ENCODE results near the gene ATP6V1A. TPM values are rescaled to one million over a fixed set of nuclear protein-coding genes. Genes with fewer than 3 reads are reported as not detected.

Gene ATP6V1A
- 17.1 to 21.4 TPM (median 18.5 TPM) in 5 replicates for total RNA-seq (2022; extraction: Qiagen RNA extraction)

DNA sequence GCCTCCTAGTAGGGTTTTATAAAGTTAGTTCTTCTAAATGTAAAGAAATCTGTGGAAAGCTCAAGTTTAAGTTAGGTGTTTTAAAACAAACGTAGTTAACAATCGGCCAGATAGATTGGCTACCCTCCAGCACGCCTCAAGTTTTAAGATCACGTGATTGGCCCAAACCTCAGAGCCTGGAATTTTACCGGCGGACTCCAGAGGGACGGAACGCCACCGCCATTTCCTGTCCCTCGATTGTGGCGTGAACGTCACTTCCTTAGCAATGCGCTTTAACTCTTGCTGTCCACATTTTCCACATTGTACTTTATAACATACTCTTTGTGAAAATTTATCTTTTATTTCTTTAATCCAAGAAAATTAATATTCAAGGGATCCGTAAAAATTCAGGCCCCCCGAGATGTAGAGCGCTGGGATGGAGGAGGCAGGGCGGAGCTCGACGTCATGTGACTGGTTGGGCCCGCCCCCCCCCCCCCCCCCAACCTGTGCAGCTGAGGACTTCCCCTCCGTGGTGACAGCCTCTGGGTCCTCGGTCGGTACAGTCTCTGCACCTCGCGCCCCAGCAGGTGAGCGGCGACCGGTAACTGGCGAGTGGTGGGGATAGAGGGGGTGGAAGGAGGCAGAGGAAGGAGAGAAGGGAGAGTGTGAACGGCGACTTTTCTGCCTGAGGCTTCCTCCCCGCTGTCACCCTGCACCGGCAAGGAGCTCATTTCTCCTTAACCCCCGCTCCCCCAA lies at the start of gene ATP6V1A:
Gene ATP6V1A, plus strand, starts transcription at position 488 of the 735 bp plus-strand sequence. CDS start 31,719 bp downstream, outside the sequence.

DNA sequence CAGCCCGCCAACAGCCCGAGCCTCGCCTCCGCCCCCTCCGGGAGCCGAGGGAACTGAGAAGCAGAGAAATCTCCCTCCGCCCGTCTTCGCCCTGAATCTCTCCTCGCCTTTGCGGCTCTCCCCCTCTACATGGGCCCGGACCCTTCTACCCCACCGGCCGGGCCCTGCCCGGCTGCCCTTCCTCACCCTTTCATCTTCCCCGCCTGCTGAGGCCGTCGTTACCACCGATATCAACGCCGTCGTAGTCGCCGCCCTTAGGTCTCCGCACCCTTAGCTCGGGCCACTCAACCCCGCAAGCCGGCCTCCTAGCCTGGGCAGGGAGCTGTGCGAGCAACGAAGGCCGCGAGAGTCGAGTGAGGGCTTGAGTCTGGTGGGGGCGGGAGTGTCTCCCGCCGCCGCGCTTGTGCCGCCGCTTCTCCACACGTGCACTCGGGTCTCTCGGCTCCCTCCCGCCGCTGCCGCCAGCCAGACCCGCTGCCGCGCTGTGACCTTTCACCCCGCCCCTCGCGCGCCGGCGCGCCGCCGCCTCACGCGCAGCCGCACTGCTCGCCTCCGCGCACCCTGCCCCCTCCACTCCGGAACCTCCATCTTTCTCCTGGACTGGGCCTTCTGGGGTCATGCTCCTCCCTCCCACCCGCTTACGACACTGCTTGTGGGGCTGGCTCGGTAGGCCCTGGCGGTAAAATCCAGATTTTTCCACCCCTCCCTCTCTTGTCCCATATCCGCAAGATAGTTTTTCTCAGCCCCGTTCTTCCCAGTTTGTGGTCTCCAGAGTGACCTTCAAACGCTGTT lies 883 bp upstream of the ATP6V1A start, which contains the start of gene NAA50:
Gene NAA50, minus strand, starts transcription at position 494 of the 792 bp plus-strand sequence. Its CDS starts 300 bp downstream, at position 194.

GRCh38 chr3:113838631-113839209 lies 91.9 kb downstream of the ATP6V1A start, which contains the start of gene GRAMD1C:
Gene GRAMD1C (plus strand): TSS chr3:113838788. CDS start chr3:113838910, 122 bp downstream.

Other genes with a start within 250 kb of the ATP6V1A start
- 5.0 to 10.4 TPM (median 7.9 TPM) in 5 replicates for gene SPICE1, start 231.9 kb upstream of the ATP6V1A start, total RNA-seq (2022; extraction: Qiagen RNA extraction)
- 0.47 to 0.69 TPM (median 0.53 TPM) in 5 replicates for gene SIDT1, start 214.5 kb upstream of the ATP6V1A start, total RNA-seq (2022; extraction: Qiagen RNA extraction)
- gene USF3, start 50.4 kb upstream of the ATP6V1A start, total RNA-seq (2022; extraction: Qiagen RNA extraction), result 2.3 to 2.9 TPM (median 2.6 TPM) in 5 replicates
- gene NAA50, start 786 bp upstream of the ATP6V1A start, total RNA-seq (2022; extraction: Qiagen RNA extraction), result 147 to 179 TPM (median 161 TPM) in 5 replicates
- gene GRAMD1C, start 91.8 kb downstream of the ATP6V1A start, total RNA-seq (2022; extraction: Qiagen RNA extraction), result 0.23 to 1.2 TPM (median 0.43 TPM) in 5 replicates
- 3.4 to 4.4 TPM (median 3.6 TPM) in 5 replicates for gene ZDHHC23, start 201.0 kb downstream of the ATP6V1A start, total RNA-seq (2022; extraction: Qiagen RNA extraction)

Data from A549 treated with CORT108297 at 1 μM for 4 hours (cell line).